ENCODE data around the gene EWSR1.
"Not testable (repeated sequence)": the region's sequence is repeated elsewhere in the genome, so short reads cannot be mapped to it uniquely, and the experiment has no call there.

EWSR1 gene

DNA sequence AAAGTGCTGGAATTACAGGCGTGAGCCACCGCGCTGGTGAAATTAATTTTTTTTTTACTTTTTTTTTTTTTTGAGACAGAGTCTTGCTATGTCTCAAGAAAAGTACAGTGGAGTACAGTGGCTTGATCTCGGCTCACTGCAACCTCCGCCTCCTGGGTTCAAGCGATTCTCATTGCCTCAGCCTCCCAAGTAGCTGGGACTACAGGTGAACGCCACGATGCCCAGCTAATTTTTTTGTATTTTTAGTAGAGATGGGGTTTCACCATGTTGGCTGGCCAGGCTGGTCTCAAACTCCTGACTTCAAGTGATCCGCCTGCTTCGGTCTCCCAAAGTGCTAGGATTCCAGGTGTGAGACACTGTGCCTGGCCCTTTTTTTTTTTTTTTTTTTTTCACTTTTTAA, 20.2 kb upstream of the EWSR1 start:
- not testable (repeated sequence) for DNase-seq

- no peak for DNase-seq
These were observed 16.8 kb upstream of the EWSR1 start for GRCh38 chr22:29251265-29251664.

GRCh38 chr22:29251981-29252911, 15.8 kb upstream of the EWSR1 start:
- no peak for DNase-seq

GRCh38 chr22:29253561-29254285, 14.3 kb upstream of the EWSR1 start:
- no peak for DNase-seq

DNA sequence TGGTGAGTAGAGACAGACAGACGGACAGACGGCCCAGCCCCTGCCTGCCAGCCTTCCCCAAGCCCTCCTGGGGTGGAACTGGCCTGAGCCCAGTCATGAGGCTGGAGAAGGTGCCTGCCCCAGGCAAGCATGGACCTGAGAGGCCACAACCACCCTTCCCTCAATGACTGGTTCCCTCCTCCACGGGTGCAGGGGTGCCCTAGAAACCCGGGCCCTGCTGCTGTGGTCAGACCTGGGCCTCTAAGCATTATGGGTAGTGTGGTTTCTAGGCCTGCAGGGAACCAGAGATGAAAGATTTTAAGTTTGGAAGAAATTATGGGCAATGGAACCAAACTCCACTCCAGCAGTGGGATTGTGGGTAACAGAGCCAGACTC, 13.8 kb upstream of the EWSR1 start:
- DNase-seq: no peak

GRCh38 chr22:29255064-29255621, 12.9 kb upstream of the EWSR1 start:
- no peak for DNase-seq

- DNase-seq: no peak
These were observed 11.3 kb upstream of the EWSR1 start for GRCh38 chr22:29256606-29257325.

- no peak for DNase-seq
These were observed 10.3 kb upstream of the EWSR1 start for GRCh38 chr22:29257751-29258181.

DNA sequence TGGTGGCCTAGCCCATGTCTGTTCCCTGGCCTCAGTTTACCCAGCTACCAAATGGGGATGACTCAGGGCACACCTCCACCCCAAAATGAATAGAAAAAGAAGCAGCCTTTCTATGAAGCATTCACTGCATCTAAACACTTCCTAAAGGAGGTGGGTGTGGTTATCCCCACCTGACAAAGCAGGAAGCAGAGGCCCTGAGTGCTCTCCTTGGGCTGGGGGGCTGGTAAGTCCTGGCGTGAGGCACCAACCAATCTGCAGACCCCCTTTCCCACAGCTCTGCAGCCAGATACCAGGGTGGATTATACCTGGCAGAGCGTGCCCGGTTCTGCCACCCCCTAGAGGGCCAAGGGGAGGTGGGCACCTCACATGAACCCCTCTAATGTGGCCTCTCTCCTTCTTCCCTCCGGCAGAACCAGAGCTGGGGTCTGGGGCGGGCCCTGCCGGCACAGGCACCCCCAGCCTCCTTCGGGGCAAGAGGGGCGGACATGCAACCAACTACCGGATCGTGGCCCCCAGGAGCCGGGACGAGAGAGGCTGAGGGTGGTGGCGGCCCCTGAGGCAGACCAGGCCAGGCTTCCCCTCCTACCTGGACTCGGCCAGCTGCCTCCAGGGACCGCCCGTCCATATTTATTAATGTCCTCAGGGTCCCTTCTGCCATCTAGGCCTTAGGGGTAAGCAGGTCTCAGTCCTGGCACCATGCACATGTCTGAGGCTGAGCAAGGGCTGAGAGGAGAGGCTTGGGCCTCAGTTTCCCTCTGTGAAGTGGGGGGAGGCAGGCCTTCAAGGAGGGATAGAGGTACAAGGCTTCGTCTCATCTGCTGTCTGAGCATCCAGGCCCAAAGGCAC, 9.4 kb upstream of the EWSR1 start:
- DNase-seq: no peak

DNA sequence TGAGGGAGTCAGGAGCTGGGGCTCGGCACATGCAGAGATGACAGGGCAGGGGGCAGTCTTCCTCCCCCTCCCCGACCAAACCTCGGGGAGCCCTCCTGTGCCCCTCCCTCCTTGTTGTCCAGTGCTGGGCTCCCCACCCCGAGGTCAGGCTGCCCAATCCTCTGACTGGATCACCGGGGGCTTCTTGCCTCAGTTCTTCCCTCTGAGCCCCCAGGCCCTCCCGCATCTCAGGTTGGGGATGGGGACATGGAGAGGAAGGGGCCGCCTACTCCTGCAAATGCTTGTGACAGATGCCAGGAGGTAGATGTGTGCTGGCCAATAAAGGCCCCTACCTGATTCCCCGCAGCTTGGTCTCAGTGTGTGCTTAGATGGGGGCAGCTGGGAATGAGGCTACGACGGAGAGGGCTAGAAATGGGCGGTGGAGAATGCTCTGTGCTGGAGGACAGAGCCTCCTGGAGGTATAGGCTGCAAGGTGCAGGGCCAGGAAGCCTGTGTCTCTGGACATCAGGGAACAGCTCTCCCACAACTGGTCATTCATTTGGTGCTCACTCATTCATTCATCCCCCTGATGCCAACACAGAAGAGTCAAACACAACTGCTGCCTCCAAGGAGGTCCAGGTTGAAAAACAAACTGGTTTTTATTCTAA, 8.7 kb upstream of the EWSR1 start:
- DNase-seq: no peak

DNA sequence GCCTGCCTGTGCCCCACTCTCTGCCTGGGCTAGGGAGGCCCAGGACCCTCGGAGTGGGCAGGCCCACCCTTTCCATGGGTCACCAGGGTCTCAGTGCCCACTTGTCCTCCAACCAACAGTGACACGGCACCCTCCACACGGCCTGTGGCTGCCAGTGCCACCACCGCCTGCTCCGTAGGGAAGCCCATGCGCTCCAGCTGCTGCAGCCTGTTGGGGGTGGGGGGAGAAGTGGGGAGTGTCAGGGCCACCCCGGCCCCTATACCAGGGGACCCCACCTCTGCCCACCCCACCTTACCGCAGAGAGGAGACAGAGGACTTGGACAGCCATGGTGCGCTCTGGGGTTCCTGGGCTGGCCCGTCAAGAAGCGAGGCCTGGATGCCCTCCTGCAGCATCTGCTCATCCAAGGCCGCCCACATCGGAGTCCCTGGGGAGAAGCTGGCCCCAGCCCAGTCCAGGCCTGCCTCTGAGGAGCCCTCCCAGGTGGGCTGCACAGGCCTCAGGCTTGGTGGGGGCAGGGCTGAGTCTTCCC, 8.0 kb upstream of the EWSR1 start:
- no peak for DNase-seq

DNA sequence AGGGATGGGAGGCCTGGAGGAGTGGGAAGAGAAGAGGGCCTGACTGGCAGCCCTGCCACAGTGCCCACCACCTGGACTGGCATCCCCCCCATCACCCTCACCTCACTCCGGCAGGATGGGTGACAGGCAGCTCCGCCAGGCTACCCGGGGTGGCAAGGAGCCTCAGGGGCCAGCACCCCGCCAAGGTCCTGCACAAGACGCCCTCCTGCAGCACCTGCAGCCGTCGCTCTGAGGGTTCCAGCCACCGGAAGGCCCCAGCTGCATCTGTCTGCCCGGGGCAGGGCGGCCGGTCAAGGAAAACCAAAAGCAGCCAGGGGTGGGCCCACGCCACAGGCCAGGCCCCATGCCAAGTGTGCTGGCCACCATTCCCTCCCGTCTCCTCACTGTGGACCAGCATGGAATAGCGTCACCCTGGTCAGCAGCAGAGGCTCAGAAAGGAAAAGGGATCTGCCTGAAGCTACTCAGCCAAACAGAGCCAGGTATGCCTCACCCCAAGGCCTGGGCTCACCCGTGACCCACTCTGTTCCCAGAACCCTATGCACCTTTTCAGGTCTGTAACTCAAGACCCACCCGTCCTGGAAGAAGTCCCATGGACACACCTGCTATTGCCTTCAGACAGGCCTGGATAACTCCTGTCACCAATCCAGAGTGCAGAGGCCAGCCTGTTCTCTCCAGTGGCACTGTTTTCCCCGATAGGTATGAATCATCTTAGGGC, 7.3 kb upstream of the EWSR1 start:
- no peak for DNase-seq

- no peak for DNase-seq
These were observed 4.2 kb upstream of the EWSR1 start for GRCh38 chr22:29263791-29264276.

- no peak for DNase-seq
These were observed 2.8 kb upstream of the EWSR1 start for GRCh38 chr22:29265305-29265704.

GRCh38 chr22:29265929-29266328, 2.1 kb upstream of the EWSR1 start:
- DNase-seq: no peak

DNA sequence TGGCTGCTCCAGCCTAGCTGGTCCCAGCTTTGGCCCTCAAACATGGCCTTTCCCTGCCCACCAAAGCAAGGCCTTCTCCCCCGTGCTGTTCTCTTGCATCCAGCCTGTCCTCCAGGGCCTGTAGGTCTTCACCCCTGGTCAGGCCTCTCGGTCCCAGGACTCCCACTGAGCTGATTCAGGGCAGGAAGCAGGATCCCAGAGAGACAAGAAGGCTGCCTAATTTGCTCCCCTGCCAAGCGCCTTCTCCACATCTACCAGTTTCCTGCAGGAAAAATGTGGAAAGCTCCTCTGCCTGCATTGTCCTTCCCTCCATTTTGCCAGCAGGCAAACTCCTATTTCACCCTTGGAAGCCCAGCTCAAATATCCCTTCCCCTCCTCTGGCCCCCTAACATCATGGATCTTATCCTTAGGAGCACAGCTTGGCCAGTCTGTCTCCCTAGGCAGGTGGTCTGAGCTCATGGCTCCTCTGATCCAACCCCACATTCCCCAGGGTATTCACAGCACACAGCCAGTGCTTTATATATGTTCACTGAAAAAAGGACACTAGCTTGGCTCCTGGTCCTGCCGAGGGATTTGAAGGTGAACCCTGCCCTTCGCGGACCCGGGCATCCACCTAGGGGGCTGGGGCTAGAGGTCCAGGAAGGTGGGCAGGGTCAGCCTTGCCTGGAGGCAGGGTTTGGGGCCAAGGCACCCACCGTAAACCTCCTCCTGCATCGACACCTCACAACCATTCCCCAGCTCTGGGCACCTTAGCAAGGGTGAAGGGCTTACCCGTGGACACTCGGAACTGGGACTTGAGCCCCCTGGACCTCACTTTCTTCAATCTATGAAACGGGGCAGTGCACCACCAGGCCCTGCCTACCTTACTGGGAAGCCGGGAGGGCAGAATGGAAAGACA, 1.3 kb upstream of the EWSR1 start:
- DNase-seq: no peak

DNA sequence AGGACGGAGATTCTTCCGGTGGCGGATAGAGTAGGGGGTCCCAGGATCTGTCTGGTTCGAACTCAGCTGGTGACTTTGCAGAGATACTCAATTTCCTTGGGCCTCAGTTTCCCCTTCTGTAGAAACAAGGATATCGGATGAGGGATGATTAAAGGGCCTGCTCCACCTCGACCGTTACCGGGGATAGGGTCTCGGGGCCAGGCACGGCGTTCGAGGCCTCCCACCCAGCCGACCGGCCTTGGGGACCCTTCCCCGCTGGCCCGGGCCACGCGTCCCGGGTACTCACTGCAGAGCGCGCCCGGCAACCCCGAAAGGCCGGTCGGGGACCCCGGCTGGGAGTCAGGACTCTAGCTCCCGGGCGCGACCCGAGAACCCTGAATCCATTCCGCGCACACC, 608 bp upstream of the EWSR1 start:
- DNase-seq: no peak

- DNase-seq: no peak
These were observed 602 bp downstream of the EWSR1 start for GRCh38 chr22:29268511-29269229.

- DNase-seq: no peak
These were observed 1.1 kb downstream of the EWSR1 start for GRCh38 chr22:29269230-29269604.
